ENCODE data around the gene INTS1.

INTS1 gene

DNA sequence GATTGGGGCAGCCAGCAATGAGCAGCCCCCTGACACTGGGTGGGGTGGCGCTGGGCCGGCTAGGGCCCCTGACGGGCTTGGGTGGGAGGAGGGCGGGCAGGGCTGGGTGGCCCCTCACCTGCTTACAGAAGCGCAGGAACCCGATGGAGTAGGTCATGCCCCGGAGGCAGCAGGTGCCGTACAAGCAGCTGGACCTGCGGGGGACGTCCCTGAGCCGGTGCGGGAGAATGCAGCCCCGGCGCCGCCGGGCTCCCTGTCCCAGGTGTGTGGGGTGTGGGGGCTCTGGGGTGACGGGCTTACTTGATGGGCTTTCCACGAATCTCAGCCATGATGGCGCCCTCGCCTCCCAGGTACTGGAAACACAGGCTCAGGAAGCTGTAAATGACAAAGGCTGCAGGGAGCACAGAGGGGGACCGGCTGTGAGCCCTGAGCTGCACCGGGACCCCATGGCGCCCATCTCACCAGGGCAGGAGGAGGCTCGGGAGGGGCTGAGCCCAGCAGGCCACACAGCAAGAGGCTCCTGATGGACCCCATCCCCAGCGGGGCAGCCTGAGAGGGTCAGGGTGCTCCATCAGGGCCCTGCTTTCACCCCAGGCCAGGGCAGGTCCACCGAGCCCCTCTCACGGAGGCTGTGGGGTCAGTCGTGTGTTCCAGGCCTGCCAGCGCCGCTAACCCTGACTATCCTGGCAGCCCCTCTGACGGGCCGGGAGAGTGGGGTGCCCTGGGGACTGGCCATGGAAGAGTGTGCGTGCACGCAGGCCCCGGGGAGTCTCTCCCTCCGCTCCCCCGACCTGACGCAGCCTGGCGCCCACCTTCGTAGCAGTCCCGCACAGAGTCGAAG is 46.0 kb upstream of the INTS1 start:
- no peak overlapping the region for H3K4me3 ChIP-seq (IDR thresholded peaks at IDR 0.05; ENCODE audit: insufficient read depth, low read depth, low read length)
- H2AFZ ChIP-seq (ENCODE audit: low read depth), result no peak overlapping the region
- TF ChIP-seq, protein P1, sequence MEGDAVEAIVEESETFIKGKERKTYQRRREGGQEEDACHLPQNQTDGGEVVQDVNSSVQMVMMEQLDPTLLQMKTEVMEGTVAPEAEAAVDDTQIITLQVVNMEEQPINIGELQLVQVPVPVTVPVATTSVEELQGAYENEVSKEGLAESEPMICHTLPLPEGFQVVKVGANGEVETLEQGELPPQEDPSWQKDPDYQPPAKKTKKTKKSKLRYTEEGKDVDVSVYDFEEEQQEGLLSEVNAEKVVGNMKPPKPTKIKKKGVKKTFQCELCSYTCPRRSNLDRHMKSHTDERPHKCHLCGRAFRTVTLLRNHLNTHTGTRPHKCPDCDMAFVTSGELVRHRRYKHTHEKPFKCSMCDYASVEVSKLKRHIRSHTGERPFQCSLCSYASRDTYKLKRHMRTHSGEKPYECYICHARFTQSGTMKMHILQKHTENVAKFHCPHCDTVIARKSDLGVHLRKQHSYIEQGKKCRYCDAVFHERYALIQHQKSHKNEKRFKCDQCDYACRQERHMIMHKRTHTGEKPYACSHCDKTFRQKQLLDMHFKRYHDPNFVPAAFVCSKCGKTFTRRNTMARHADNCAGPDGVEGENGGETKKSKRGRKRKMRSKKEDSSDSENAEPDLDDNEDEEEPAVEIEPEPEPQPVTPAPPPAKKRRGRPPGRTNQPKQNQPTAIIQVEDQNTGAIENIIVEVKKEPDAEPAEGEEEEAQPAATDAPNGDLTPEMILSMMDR (conservative IDR thresholded peaks at IDR 0.05; ENCODE audit: low read depth, low read length), result no peak
- no peaks in the 10 kb centered on the region for H3K79me2 ChIP-seq (ENCODE audit: insufficient read depth, low read depth)
- no peak overlapping the region for H3K9ac ChIP-seq
- H3K36me3 ChIP-seq (ENCODE audit: insufficient read depth), result no peaks in the 10 kb centered on the region
- no peaks in the 10 kb centered on the region for H4K20me1 ChIP-seq (ENCODE audit: insufficient read depth)
- H3K4me2 ChIP-seq, result no peak overlapping the region
- H3K27me3 ChIP-seq (ENCODE audit: insufficient read depth, low read depth), result peaks cover 7% of the 10 kb centered on the region; the same call in 1 of the 2 replicates
- no peaks in the 10 kb centered on the region for H3K4me1 ChIP-seq (ENCODE audit: low read depth, poor library complexity, severe bottlenecking)
- no peak overlapping the region for H3K27ac ChIP-seq

DNA sequence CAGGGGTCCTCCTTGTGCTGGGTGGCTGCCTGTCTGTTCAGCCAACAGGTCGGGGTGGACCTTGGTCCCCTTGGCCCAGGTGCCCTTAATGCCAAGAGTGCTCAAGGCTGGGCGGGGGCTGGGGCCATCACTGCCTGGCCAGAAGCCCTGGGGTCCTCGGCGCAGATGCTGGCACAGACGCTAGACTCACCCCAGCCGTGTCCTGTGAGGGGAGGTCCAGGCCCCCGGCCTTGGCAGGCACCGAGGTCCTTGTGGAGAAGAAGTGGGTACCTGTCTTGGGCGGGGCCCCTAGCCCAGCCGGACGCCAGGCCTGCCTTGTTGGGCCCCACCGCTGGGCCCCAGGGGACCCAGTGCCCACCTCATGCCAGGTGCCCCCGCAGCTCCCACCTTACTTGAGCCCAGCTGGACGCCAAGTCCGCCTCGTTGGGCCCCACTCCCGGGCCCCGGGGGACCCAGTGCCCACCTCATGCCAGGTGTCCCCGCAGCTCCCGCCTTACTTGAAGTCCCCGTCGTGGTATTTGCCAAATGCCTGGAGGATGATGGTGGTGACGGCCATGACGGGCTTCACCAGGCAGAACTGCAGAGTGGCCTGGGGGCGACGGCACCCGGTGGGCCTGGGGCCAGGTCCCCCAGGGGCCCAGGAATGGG is 45.3 kb upstream of the INTS1 start:
- Histone ChIP-seq H3K27me3 (ENCODE audit: insufficient read depth, low read depth) (0 out of 2 replicates have a peak, but pooled peaks cover 3% of the 10 kb centered on the region), H2AFZ (ENCODE audit: low read depth) (no peak overlapping the region), H4K20me1 (ENCODE audit: insufficient read depth) (no peaks in the 10 kb centered on the region), H3K4me2 (no peak overlapping the region), H3K9ac (no peak overlapping the region), H3K79me2 (ENCODE audit: insufficient read depth, low read depth) (no peaks in the 10 kb centered on the region), H3K27ac (no peak overlapping the region), H3K4me3 (IDR thresholded peaks at IDR 0.05; ENCODE audit: insufficient read depth, low read depth, low read length) (no peak overlapping the region), H3K36me3 (ENCODE audit: insufficient read depth) (no peaks in the 10 kb centered on the region), H3K4me1 (ENCODE audit: low read depth, poor library complexity, severe bottlenecking) (no peaks in the 10 kb centered on the region)
- TF ChIP-seq, protein P1 (conservative IDR thresholded peaks at IDR 0.05; ENCODE audit: low read depth, low read length), result no peak

DNA sequence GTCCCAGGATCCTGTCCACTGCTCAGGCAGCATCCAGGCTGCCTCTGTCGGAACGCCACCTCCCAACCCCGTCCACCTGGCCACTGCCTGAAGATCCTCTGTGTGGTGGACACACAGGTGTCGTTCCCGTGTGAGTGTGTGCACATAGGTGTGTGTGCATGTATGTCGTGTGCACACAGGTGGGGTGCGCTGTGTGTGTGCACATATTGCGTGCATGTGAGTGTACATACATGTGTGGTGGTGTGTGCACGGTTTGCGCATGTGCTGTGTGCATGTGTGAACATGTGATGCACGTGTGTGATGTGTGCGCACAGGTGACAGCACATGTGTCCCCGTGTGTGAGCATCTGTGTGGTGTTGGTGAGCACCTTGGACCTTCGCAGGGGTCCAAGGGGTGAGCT is 44.8 kb upstream of the INTS1 start:
- H4K20me1 ChIP-seq (ENCODE audit: insufficient read depth), result no peaks in the 10 kb centered on the region
- H3K4me1 ChIP-seq (ENCODE audit: low read depth, poor library complexity, severe bottlenecking), result no peaks in the 10 kb centered on the region
- no peaks in the 10 kb centered on the region for H3K36me3 ChIP-seq (ENCODE audit: insufficient read depth)
- H3K4me2 ChIP-seq, result no peak overlapping the region
- no peaks in the 10 kb centered on the region for H3K79me2 ChIP-seq (ENCODE audit: insufficient read depth, low read depth)
- 0 out of 2 replicates have a peak, but pooled peaks cover 3% of the 10 kb centered on the region for H3K27me3 ChIP-seq (ENCODE audit: insufficient read depth, low read depth)
- no peak overlapping the region for H3K9ac ChIP-seq
- no peak overlapping the region for H3K4me3 ChIP-seq (IDR thresholded peaks at IDR 0.05; ENCODE audit: insufficient read depth, low read depth, low read length)
- TF ChIP-seq, protein P1 (conservative IDR thresholded peaks at IDR 0.05; ENCODE audit: low read depth, low read length), result no peak
- H3K27ac ChIP-seq, result no peak overlapping the region
- no peak overlapping the region for H2AFZ ChIP-seq (ENCODE audit: low read depth)

DNA sequence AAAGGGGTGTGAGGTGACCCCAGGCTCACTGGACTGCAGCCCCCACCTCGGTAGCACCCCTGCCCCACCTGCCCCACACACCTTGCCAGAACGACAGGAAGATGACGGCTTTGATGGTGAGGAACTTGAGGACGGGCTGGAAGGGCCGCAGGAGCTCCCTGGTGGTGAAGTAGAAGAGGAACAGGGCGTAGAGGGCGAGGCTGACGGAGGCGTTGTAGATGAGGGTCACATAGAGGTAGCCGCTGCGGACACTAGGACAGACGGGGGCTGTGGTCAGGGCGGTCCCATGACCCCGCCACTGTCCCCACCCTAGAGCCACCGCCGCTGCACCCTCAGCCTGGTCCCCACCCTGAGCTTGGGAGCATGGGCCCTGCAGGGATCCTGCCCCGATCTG is 44.2 kb upstream of the INTS1 start:
- H3K79me2 ChIP-seq (ENCODE audit: insufficient read depth, low read depth), result no peaks in the 10 kb centered on the region
- H3K27me3 ChIP-seq (ENCODE audit: insufficient read depth, low read depth), result 0 out of 2 replicates have a peak, but pooled peaks cover 3% of the 10 kb centered on the region
- H2AFZ ChIP-seq (ENCODE audit: low read depth), result no peak overlapping the region
- H3K4me2 ChIP-seq, result no peak overlapping the region
- no peak overlapping the region for H3K4me3 ChIP-seq (IDR thresholded peaks at IDR 0.05; ENCODE audit: insufficient read depth, low read depth, low read length)
- TF ChIP-seq, protein P1 (conservative IDR thresholded peaks at IDR 0.05; ENCODE audit: low read depth, low read length), result no peak
- no peaks in the 10 kb centered on the region for H3K4me1 ChIP-seq (ENCODE audit: low read depth, poor library complexity, severe bottlenecking)
- H3K36me3 ChIP-seq (ENCODE audit: insufficient read depth), result no peaks in the 10 kb centered on the region
- no peak overlapping the region for H3K27ac ChIP-seq
- H4K20me1 ChIP-seq (ENCODE audit: insufficient read depth), result no peaks in the 10 kb centered on the region
- H3K9ac ChIP-seq, result no peak overlapping the region
